ENCODE data around the gene RHOT2.
"Not testable (repeated sequence)": the region's sequence is repeated elsewhere in the genome, so short reads cannot be mapped to it uniquely, and the experiment has no call there.

RHOT2 gene

DNA sequence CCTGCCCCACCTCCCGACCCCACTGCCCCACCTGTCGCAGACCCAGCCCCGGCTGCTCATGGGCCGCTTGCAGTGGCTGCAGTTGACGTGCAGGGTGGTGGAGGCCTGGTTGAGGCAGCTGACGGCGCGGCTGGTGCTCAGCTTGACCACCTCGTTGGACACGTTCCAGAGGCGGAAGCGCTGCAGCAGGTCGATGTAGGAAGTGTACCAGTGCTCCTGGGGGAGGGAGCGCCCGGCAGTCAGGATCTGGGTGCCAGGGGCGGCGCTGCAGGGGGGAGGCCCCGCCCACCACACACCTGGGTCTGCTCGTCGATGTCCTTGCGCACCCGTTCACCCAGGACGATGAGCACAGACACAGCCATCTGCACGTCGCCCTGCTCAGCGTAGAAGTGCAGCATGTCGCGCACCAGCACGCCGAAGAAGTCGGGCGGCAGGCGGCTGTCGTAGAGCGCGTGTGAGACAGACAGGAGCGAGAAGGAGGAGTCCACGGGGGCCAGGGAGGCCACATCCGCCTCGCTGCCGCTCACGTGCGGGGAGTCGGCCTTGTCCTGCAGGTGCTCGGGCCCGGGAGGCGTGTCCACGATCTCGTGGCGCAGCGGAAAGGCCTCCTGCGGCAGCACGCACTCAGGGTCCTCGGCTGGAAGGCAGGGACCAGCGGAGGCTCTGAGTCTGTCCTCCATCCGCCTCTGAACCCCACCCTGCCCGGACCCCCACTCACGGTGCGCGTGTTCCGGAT lies 17.2 kb downstream of the RHOT2 start:
- no peak for TF ChIP-seq CTCF (IDR thresholded peaks at IDR 0.05; ENCODE audit: borderline replicate concordance, insufficient read depth, low read depth, low read length)
- H3K4me3 ChIP-seq (ENCODE audit: low read depth, low read length), result no peak overlapping the region

GRCh38 chr16:685967-686366 lies 18.0 kb downstream of the RHOT2 start:
- peak; percentile 52 for TF ChIP-seq CTCF (IDR thresholded peaks at IDR 0.05; ENCODE audit: borderline replicate concordance, insufficient read depth, low read depth, low read length)
- no peak overlapping the region for H3K4me3 ChIP-seq (ENCODE audit: low read depth, low read length)

GRCh38 chr16:686459-687260 lies 18.7 kb downstream of the RHOT2 start:
- no peak overlapping the region for H3K4me3 ChIP-seq (ENCODE audit: low read depth, low read length)
- TF ChIP-seq CTCF (IDR thresholded peaks at IDR 0.05; ENCODE audit: borderline replicate concordance, insufficient read depth, low read depth, low read length), result no peak

DNA sequence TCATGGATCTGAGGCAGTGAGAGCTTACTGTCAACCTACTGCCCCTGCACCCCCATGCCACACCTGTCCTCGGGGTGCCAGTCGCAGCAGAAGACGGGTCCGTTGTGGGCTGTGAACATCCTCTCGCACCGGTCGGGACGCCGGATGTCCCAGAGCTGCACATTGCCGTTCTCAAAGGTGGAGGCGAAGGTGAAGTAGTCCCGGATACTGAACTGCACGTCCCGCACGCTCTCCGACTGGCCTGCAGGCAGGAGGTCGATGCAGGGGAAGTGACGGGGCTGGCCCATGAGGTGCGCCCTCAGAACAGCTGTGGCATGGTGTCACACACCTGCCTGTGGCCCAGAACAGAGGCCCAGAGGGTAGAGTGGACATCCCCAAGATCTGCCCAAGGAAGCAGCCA lies 19.6 kb downstream of the RHOT2 start:
- no peak overlapping the region for H3K4me3 ChIP-seq (ENCODE audit: low read depth, low read length)
- TF ChIP-seq CTCF (IDR thresholded peaks at IDR 0.05; ENCODE audit: borderline replicate concordance, insufficient read depth, low read depth, low read length), result no peak

DNA sequence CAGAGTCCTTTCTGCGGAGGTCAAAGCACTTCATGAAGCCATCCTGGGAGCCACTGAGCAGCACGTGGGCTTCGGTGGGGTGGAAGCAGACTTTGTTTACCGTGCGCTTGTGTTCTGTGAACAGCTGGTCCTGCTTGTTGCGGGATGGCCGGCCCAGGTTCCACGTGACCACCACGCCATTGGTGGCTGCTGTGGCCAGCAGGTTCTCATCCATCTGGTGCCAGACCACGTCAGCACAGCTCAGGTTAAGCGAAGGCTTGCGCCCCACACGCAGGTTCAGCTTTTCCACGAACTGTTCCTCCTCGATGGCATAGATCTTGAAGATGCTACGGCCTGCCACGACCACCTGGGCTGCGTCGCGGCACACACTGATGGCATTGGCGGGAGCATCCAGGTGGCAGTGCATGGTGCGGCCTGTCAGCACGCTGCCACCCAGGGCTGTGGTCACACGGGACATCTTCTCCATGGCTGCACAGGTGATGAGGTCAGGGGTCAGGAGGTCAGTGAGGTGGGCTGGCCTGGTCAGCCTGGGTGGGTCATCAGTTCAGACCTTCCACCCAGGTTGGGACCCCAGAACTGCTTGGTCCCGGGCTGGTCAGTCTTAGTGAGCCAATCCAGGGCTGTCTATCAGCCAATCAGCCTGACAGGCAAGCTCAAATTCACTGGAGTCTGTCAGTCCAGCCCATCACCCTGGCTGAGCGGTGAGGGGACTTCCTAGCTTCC lies 21.4 kb downstream of the RHOT2 start:
- H3K4me3 ChIP-seq (ENCODE audit: low read depth, low read length), result peak overlapping the region; percentile 94
- no peak for TF ChIP-seq CTCF (IDR thresholded peaks at IDR 0.05; ENCODE audit: borderline replicate concordance, insufficient read depth, low read depth, low read length)

GRCh38 chr16:691242-691641 lies 23.3 kb downstream of the RHOT2 start:
- H3K4me3 ChIP-seq (ENCODE audit: low read depth, low read length), result not testable (repeated sequence)

DNA sequence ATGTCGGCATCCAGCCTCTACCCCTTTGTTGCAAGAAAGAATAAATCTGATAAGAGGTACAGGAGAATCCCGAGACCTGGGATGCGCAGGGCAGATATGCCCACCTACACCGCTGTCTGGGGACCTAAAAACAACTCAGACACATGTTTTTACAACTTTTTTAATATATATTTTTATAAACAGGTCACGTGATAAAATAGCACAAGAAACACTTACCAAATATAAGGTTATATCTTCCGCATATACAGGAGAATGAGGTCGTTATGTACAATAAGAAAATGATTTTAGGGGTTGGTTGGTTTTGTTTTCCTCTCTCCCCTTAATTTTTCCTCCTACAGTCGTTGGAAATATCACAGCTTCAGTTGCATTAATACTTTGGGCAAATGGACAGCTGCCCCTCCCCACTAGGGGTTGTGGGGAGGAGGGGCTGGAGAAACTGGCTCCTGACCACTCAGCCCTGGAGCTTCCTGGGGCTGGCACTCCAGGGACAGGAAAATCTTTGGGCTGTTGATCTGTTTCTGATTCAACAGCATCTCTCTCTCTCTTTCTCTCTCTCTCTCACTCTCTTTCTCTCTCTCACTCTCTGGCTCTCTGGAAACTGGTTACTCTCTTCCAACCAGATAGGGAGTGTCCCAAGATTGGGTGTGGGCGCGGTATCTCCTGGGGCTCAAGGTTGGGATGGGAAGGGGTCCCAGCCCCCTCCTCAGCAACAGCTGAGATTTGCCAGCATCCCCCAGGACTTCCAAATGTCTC lies 24.6 kb downstream of the RHOT2 start:
- no peak overlapping the region for H3K4me3 ChIP-seq (ENCODE audit: low read depth, low read length)
- no peak for TF ChIP-seq CTCF (IDR thresholded peaks at IDR 0.05; ENCODE audit: borderline replicate concordance, insufficient read depth, low read depth, low read length)

All from GM12875 (cell line).